ENCODE measurements around the gene BCL2L11.

The BCL2L11 gene

DNA sequence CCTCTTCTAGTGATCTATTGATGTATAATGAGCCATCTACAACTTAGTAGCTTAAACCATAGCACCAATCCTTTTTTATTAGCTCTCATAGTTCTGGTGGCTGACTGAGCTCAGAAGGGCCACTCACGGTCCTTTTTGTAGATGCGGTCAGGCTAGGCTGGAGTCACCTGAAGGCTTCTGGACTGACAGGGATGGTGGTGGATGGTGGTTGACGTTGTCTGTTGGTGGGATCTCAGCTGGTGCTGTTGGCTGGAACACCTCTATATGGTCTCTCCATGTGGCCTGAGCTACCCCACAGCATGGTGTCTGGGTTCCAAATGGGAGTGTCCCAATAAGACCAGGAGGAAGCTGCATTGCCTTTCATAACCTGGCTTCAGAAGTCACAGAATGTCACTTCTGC, 68.0 kb downstream of the BCL2L11 start:
- DNase-seq (ENCODE audit: low read depth, low spot score): no peak
- H3K36me3 ChIP-seq (ENCODE audit: control insufficient read depth, insufficient read depth, low read length): no peaks in the 10 kb centered on the region
- no peaks in the 10 kb centered on the region for H3K27me3 ChIP-seq (ENCODE audit: control insufficient read depth, insufficient read depth, low read length)
- no peaks in the 10 kb centered on the region for H3K9me3 ChIP-seq (ENCODE audit: control insufficient read depth, insufficient read depth, low read length)
- no peak overlapping the region for H3K27ac ChIP-seq (ENCODE audit: low read length)
- H3K4me3 ChIP-seq (ENCODE audit: low read length): no peak overlapping the region
- no peaks in the 10 kb centered on the region for H3K4me1 ChIP-seq (ENCODE audit: control insufficient read depth, insufficient read depth, low read length)
- no CpG with 5 or more reads among the region's 3 CpGs for WGBS (ENCODE audit: insufficient coverage, insufficient read length)

GRCh38 chr2:111189106-111189505, 68.4 kb downstream of the BCL2L11 start:
- no peak for DNase-seq (ENCODE audit: low read depth, low spot score)
- Histone ChIP-seq H3K4me1 (ENCODE audit: control insufficient read depth, insufficient read depth, low read length) (no peaks in the 10 kb centered on the region), H3K9me3 (ENCODE audit: control insufficient read depth, insufficient read depth, low read length) (no peaks in the 10 kb centered on the region), H3K4me3 (ENCODE audit: low read length) (no peak overlapping the region), H3K27ac (ENCODE audit: low read length) (no peak overlapping the region), H3K27me3 (ENCODE audit: control insufficient read depth, insufficient read depth, low read length) (no peaks in the 10 kb centered on the region), H3K36me3 (ENCODE audit: control insufficient read depth, insufficient read depth, low read length) (no peaks in the 10 kb centered on the region)
- no CpG with 5 or more reads among the region's 2 CpGs for WGBS (ENCODE audit: insufficient coverage, insufficient read length)

GRCh38 chr2:111190816-111191540, 70.3 kb downstream of the BCL2L11 start:
- no peaks in the 10 kb centered on the region for H3K4me1 ChIP-seq (ENCODE audit: control insufficient read depth, insufficient read depth, low read length)

GRCh38 chr2:111191877-111192276, 71.2 kb downstream of the BCL2L11 start:
- H3K27ac ChIP-seq (ENCODE audit: low read length): no peak overlapping the region
- no peaks in the 10 kb centered on the region for H3K27me3 ChIP-seq (ENCODE audit: control insufficient read depth, insufficient read depth, low read length)
- H3K4me3 ChIP-seq (ENCODE audit: low read length): no peak overlapping the region
- no peaks in the 10 kb centered on the region for H3K9me3 ChIP-seq (ENCODE audit: control insufficient read depth, insufficient read depth, low read length)
- WGBS (ENCODE audit: insufficient coverage, insufficient read length): no CpG with 5 or more reads among the region's 5 CpGs
- no peaks in the 10 kb centered on the region for H3K4me1 ChIP-seq (ENCODE audit: control insufficient read depth, insufficient read depth, low read length)
- no peaks in the 10 kb centered on the region for H3K36me3 ChIP-seq (ENCODE audit: control insufficient read depth, insufficient read depth, low read length)
- no peak for DNase-seq (ENCODE audit: low read depth, low spot score)

More at GRCh38 chr2:111190816-111191540, 70.3 kb downstream of the BCL2L11 start:
- no peak overlapping the region for H3K4me3 ChIP-seq (ENCODE audit: low read length)
- no CpG with 5 or more reads among the region's 7 CpGs for WGBS (ENCODE audit: insufficient coverage, insufficient read length)
- H3K27ac ChIP-seq (ENCODE audit: low read length): no peak overlapping the region
- H3K36me3 ChIP-seq (ENCODE audit: control insufficient read depth, insufficient read depth, low read length): no peaks in the 10 kb centered on the region
- no peaks in the 10 kb centered on the region for H3K9me3 ChIP-seq (ENCODE audit: control insufficient read depth, insufficient read depth, low read length)
- H3K27me3 ChIP-seq (ENCODE audit: control insufficient read depth, insufficient read depth, low read length): no peaks in the 10 kb centered on the region
- no peak for DNase-seq (ENCODE audit: low read depth, low spot score)

DNA sequence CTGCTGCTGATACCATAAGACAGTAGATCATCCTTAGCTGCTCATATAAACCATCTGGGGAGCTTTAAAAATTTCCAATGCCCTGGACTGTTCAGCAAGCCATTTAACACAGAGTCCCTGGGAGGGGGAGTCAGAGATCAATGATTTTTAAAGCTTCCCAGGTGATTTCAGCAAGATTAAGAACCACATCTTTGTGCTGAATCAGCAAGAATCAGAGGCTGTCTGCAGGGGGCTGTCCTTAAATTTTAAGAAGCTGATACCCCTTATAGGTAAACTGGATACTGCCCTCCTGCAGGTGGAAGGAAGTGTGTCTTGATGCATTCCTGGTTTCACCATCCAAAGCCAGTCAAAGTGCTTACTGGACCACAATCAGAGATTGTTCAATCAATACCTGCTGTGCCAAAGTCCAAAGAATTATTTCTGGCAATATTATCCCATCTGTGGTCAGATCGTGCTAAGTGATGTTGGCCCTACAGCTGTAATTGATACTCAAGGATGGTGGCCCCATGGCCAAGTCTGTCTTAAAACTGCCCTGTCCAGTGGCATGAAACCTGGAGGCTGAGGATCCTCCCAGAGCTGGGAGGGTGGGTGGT, 72.2 kb downstream of the BCL2L11 start:
- Histone ChIP-seq H3K9me3 (ENCODE audit: control insufficient read depth, insufficient read depth, low read length) (no peaks in the 10 kb centered on the region), H3K36me3 (ENCODE audit: control insufficient read depth, insufficient read depth, low read length) (no peaks in the 10 kb centered on the region), H3K4me1 (ENCODE audit: control insufficient read depth, insufficient read depth, low read length) (no peaks in the 10 kb centered on the region), H3K27ac (ENCODE audit: low read length) (no peak overlapping the region), H3K27me3 (ENCODE audit: control insufficient read depth, insufficient read depth, low read length) (no peaks in the 10 kb centered on the region), H3K4me3 (ENCODE audit: low read length) (no peak overlapping the region)
- WGBS (ENCODE audit: insufficient coverage, insufficient read length): no CpG with 5 or more reads among the region's 1 CpG
- DNase-seq (ENCODE audit: low read depth, low spot score): no peak

GRCh38 chr2:111194835-111195621, 74.3 kb downstream of the BCL2L11 start:
- no peaks in the 10 kb centered on the region for H3K36me3 ChIP-seq (ENCODE audit: control insufficient read depth, insufficient read depth, low read length)
- H3K27ac ChIP-seq (ENCODE audit: low read length): no peak overlapping the region
- no peak for DNase-seq (ENCODE audit: low read depth, low spot score)
- H3K27me3 ChIP-seq (ENCODE audit: control insufficient read depth, insufficient read depth, low read length): no peaks in the 10 kb centered on the region
- H3K4me3 ChIP-seq (ENCODE audit: low read length): no peak overlapping the region
- H3K4me1 ChIP-seq (ENCODE audit: control insufficient read depth, insufficient read depth, low read length): no peaks in the 10 kb centered on the region
- H3K9me3 ChIP-seq (ENCODE audit: control insufficient read depth, insufficient read depth, low read length): no peaks in the 10 kb centered on the region
- WGBS (ENCODE audit: insufficient coverage, insufficient read length): no CpG with 5 or more reads among the region's 8 CpGs

- DNase-seq (ENCODE audit: low read depth, low spot score): no peak
- H3K36me3 ChIP-seq (ENCODE audit: control insufficient read depth, insufficient read depth, low read length): no peaks in the 10 kb centered on the region
- no peak overlapping the region for H3K27ac ChIP-seq (ENCODE audit: low read length)
- no peak overlapping the region for H3K4me3 ChIP-seq (ENCODE audit: low read length)
- WGBS (ENCODE audit: insufficient coverage, insufficient read length): no CpG with 5 or more reads among the region's 7 CpGs
- no peaks in the 10 kb centered on the region for H3K27me3 ChIP-seq (ENCODE audit: control insufficient read depth, insufficient read depth, low read length)
- no peaks in the 10 kb centered on the region for H3K4me1 ChIP-seq (ENCODE audit: control insufficient read depth, insufficient read depth, low read length)
- no peaks in the 10 kb centered on the region for H3K9me3 ChIP-seq (ENCODE audit: control insufficient read depth, insufficient read depth, low read length)
Measured at GRCh38 chr2:111196435-111196834, 75.7 kb downstream of the BCL2L11 start.

GRCh38 chr2:111198701-111199100, 78.0 kb downstream of the BCL2L11 start:
- Histone ChIP-seq H3K4me1 (ENCODE audit: control insufficient read depth, insufficient read depth, low read length) (no peaks in the 10 kb centered on the region), H3K27me3 (ENCODE audit: control insufficient read depth, insufficient read depth, low read length) (no peaks in the 10 kb centered on the region), H3K9me3 (ENCODE audit: control insufficient read depth, insufficient read depth, low read length) (no peaks in the 10 kb centered on the region), H3K4me3 (ENCODE audit: low read length) (no peak overlapping the region), H3K36me3 (ENCODE audit: control insufficient read depth, insufficient read depth, low read length) (no peaks in the 10 kb centered on the region), H3K27ac (ENCODE audit: low read length) (no peak overlapping the region)
- no peak for DNase-seq (ENCODE audit: low read depth, low spot score)
- WGBS (ENCODE audit: insufficient coverage, insufficient read length): no CpG with 5 or more reads among the region's 9 CpGs

- no peak for DNase-seq (ENCODE audit: low read depth, low spot score)
- WGBS (ENCODE audit: insufficient coverage, insufficient read length): no CpG with 5 or more reads among the region's 10 CpGs
- Histone ChIP-seq H3K9me3 (ENCODE audit: control insufficient read depth, insufficient read depth, low read length) (no peaks in the 10 kb centered on the region), H3K27me3 (ENCODE audit: control insufficient read depth, insufficient read depth, low read length) (no peaks in the 10 kb centered on the region), H3K36me3 (ENCODE audit: control insufficient read depth, insufficient read depth, low read length) (no peaks in the 10 kb centered on the region), H3K27ac (ENCODE audit: low read length) (no peak overlapping the region), H3K4me1 (ENCODE audit: control insufficient read depth, insufficient read depth, low read length) (no peaks in the 10 kb centered on the region), H3K4me3 (ENCODE audit: low read length) (no peak overlapping the region)
Measured at GRCh38 chr2:111199840-111200239, 79.1 kb downstream of the BCL2L11 start.

DNA sequence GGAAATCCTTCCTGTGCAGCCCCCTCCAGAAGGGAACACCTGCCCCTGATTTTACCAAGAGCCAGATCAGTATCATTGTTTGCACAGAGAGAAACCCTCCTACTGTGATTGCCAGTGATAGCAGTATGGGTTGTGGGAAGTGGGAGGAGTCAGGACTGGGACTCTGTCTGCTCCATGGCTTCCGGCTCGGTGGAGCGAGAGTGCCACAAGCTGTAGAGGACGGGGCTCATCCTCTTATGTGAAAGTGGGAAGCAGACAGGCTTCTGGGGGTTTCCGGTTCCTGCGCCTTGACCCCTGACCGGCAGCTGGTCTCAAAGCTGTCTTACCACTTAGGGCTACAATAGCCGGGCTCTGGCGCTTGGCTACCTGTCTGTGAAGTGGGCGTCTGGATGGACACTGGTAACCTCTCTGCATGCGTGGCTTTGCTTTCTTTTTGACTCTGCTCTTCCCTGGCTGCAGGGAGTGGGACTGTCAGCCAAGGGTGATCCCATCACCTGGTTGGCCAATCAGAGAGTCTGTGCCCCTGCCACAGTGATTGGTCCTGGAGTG, 79.7 kb downstream of the BCL2L11 start:
- no CpG with 5 or more reads among the region's 11 CpGs for WGBS (ENCODE audit: insufficient coverage, insufficient read length)
- Histone ChIP-seq H3K27me3 (ENCODE audit: control insufficient read depth, insufficient read depth, low read length) (no peaks in the 10 kb centered on the region), H3K4me1 (ENCODE audit: control insufficient read depth, insufficient read depth, low read length) (no peaks in the 10 kb centered on the region), H3K9me3 (ENCODE audit: control insufficient read depth, insufficient read depth, low read length) (no peaks in the 10 kb centered on the region), H3K27ac (ENCODE audit: low read length) (no peak overlapping the region), H3K36me3 (ENCODE audit: control insufficient read depth, insufficient read depth, low read length) (no peaks in the 10 kb centered on the region), H3K4me3 (ENCODE audit: low read length) (no peak overlapping the region)
- no peak for DNase-seq (ENCODE audit: low read depth, low spot score)

All from iPS DF 6.9 (cell line).